Gastroesophageal sphincter (tissue), 3 donors: Measurements from ENCODE around the gene BANP.

Source experiments
- CTCF ChIP-seq, 4 experiments: fragments of 200-600 bp in 2 of 4; fragments of 450-650 bp in 2 of 4; sonication (generic) in 1 of 4; IDR thresholded peaks; one replicate each; pipeline ENCODE4 v1.5.1; 2017 to 2019; ENCODE audit warnings: antibody characterized with exemption in 4 of 4, mild to moderate bottlenecking in 2 of 4, moderate library complexity in 2 of 4
- EP300 ChIP-seq: sonication (generic); formaldehyde crosslinking; IDR thresholded peaks from one replicate; pipeline ENCODE4 v1.6.1; 2017; ENCODE audit warnings: antibody characterized with exemption, mild to moderate bottlenecking
- POLR2AphosphoS5 ChIP-seq: sonication (generic); formaldehyde crosslinking; IDR thresholded peaks from one replicate; pipeline ENCODE4 v1.6.1; 2017; ENCODE audit warnings: antibody characterized with exemption

- TF ChIP-seq POLR2AphosphoS5 (no peak), CTCF (IDR thresholded peaks at IDR 0.05) (no peak), EP300 (no peak)
Observed at GRCh38 chr16:87926246-87927194, 24.7 kb upstream of the BANP start.
